Smooth muscle cell of the brain vasculature (primary cell): ENCODE data around the gene SLCO4A1.
A peak's percentile ranks its signal among the peaks of the same experiment; 100 is the strongest.
"Not testable (repeated sequence)": the region's sequence is repeated elsewhere in the genome, so short reads cannot be mapped to it uniquely, and the experiment has no call there.

Experiments used
- DNase-seq: peaks from one replicate; pipeline ENCODE4 v3.0.0-alpha.2; 2012; ENCODE audit warnings: low read depth, low spot score

The SLCO4A1 gene

GRCh38 chr20:62665826-62666735 is 23.8 kb downstream of the SLCO4A1 start:
- DNase-seq, result no peak

GRCh38 chr20:62666736-62667529 is 24.6 kb downstream of the SLCO4A1 start:
- DNase-seq, result no peak

GRCh38 chr20:62667530-62668440 is 25.5 kb downstream of the SLCO4A1 start:
- no peak for DNase-seq

- DNase-seq, result peak; percentile 21
Observed at GRCh38 chr20:62668441-62669027, 26.2 kb downstream of the SLCO4A1 start.

DNA sequence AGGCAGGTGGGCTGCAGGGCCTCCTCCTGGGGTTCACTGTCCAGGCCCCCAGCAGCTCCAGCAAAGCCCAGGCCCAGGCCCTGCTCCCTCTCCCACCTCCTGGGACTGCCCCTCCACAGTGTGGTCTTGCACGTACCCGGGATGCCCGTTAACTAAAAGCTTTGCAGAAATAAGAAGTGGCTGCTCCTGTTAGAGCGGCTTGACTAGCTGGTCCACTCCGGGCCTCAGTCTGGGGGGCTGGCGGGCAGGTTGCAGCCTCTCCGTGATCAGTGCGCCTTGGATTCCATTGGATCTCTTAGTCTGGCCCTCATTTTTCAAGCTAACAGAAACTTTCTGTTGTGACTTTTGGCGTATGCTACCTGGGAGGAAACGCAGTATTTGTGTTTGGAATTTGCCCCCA is 26.9 kb downstream of the SLCO4A1 start:
- no peak for DNase-seq

DNA sequence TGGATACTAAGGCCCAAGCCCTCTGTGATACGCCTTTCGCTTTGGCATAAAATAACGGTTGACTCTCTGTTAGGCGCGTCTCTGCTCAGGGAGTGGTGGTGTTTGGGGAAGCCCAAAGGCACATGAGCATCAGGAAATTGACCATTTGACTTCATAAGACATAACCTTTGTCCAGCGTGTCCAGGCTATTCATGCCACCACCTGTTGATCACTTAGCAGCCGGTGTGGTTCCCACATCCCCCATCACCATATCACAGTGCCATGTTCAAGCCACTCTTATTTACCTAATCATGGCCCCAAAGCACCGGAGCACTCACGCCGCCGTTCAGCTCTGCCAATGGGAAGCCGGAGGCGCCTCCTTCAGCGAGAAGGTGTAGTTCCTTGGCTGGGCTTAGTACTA is 27.9 kb downstream of the SLCO4A1 start:
- no peak for DNase-seq

- no peak for DNase-seq
Observed at GRCh38 chr20:62670998-62671397, 28.7 kb downstream of the SLCO4A1 start.

GRCh38 chr20:62671765-62672164 is 29.5 kb downstream of the SLCO4A1 start:
- DNase-seq, result no peak

GRCh38 chr20:62674370-62674769 is 32.1 kb downstream of the SLCO4A1 start:
- DNase-seq, result no peak

DNA sequence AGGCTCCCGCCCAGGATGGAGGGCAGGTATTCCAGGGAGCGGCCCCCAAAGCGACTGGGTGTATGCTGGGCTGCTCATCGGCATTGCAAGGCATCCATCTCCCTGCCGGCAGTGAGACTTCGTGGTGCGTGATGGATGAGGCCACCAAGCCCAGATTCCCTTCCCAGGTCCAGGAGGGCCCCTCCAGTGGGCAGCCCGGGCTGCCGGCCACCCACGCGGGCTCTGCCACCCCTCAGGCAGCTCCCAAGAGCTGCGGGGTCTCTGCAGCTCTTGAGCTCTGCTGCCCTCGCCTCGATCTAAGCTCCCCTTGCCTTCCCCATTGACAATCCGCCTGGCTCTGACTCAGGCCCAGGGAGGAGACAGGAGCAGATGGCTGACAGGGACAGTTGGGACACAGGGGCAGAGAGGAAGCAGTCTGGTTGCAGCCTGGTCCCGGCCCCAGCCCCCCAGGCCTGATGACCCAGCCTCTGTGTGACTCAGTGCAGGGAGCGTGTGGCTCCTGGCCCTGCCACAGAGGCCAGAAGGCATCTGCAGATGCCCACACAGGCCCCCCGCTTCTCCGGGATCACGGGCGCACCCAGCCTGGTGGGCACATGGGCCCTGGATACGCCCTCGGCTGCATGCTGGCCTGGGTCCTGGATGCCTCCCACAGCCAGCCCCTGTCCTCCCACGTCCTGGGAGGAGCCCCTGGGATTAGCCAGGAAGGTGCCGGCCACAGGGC is 33.0 kb downstream of the SLCO4A1 start:
- no peak for DNase-seq

- no peak for DNase-seq
Observed at GRCh38 chr20:62675877-62676260, 33.6 kb downstream of the SLCO4A1 start.

GRCh38 chr20:62676976-62677375 is 34.7 kb downstream of the SLCO4A1 start:
- no peak for DNase-seq

GRCh38 chr20:62677678-62678077 is 35.4 kb downstream of the SLCO4A1 start:
- no peak for DNase-seq

- no peak for DNase-seq
Observed at GRCh38 chr20:62678553-62678952, 36.2 kb downstream of the SLCO4A1 start.

GRCh38 chr20:62679978-62680589 is 37.8 kb downstream of the SLCO4A1 start:
- DNase-seq, result no peak

GRCh38 chr20:62682912-62683517 is 40.7 kb downstream of the SLCO4A1 start:
- DNase-seq, result no peak

DNA sequence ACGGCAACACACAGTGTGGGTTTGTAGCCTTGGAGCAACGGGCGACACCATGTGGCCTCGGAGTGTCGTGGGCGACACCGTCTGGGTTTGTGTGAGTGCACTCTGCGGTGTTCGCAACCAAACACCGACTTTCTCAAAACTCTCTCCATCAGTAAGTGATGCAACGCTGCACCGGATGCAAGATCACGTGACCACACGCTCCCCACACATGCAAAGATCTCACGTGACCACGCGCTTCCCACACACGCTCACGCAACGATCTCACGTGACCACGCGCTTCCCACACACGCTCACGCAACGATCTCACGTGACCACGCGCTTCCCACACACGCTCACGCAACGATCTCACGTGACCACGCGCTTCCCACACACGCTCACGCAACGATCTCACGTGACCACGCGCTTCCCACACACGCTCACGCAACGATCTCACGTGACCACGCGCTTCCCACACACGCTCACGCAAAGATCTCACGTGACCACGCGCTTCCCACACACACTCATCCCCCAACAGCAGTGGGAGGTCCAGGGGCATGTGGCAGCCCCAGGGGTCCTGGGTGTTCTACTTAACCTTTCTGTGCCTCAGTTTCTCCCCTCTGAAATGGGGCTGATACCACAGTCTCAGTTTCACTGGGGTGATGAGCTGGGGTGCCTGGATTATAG is 41.5 kb downstream of the SLCO4A1 start:
- DNase-seq, result not testable (repeated sequence)

DNA sequence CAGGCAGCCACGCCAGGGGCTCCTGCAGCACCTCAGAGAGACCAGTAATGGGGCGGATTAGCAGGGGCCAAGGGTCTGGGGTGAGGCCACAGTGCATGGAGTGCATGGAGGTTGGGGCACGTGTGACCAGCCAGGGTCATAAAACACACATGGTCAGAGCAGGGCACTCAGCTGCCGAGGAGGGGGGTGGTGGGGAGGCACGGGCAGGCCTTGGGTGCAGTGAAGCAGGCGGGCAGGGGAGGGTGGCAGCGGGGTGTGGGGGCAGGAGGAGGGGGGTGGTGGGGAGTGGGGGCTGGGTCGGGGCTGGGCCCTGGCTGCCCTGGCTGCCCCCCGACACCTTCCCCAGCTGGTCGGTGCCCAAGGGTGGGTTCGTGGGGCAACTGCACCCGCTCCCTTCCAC is 42.7 kb downstream of the SLCO4A1 start:
- no peak for DNase-seq
